Endodermal cell (in vitro differentiated cells): Measurements from ENCODE around the gene CWC27. TPM values are rescaled to one million over a fixed set of nuclear protein-coding genes. Genes with fewer than 3 reads are reported as not detected.

Experiments
- DNase-seq: peaks from one replicate; pipeline ENCODE4 v3.0.0-alpha.2; 2017
- H3K27ac ChIP-seq: 2 replicates; pipeline ENCODE4 v1.5.1; 2013; ENCODE audit warnings: mild to moderate bottlenecking, low read depth, low read length, moderate library complexity
- H3K27me3 ChIP-seq: 2 replicates; pipeline ENCODE4 v1.6.1; 2013; ENCODE audit warnings: mild to moderate bottlenecking, low read length, moderate library complexity; ENCODE audit not compliant: insufficient read depth, control insufficient read depth, poor library complexity, severe bottlenecking
- H3K36me3 ChIP-seq: 2 replicates; pipeline ENCODE4 v1.7.0; 2013; ENCODE audit warnings: mild to moderate bottlenecking, low read length, moderate library complexity; ENCODE audit not compliant: control insufficient read depth, insufficient read depth
- H3K4me1 ChIP-seq: one replicate; pipeline ENCODE4 v1.7.0; 2013; ENCODE audit warnings: low read length; ENCODE audit not compliant: control insufficient read depth, insufficient read depth
- H3K4me3 ChIP-seq: 2 replicates; pipeline ENCODE4 v1.5.1; 2013; ENCODE audit warnings: mild to moderate bottlenecking, low read length, moderate library complexity
- H3K9ac ChIP-seq: 2 replicates; pipeline ENCODE4 v1.6.1; 2013; ENCODE audit warnings: mild to moderate bottlenecking, low read length, moderate library complexity; ENCODE audit not compliant: poor library complexity, severe bottlenecking; ENCODE audit errors: extremely low read depth
- H3K9me3 ChIP-seq: 2 replicates; pipeline ENCODE4 v1.6.1; 2013; ENCODE audit warnings: mild to moderate bottlenecking, low read length, moderate library complexity; ENCODE audit not compliant: control insufficient read depth
- H3K27ac Mint-ChIP-seq: 2 replicates; pipeline ENCODE4 v1.8.0; 2020; ENCODE audit warnings: mixed read lengths
- H3K27me3 Mint-ChIP-seq: 2 replicates; pipeline ENCODE4 v1.8.0; 2021; ENCODE audit warnings: mild to moderate bottlenecking, mixed read lengths; ENCODE audit not compliant: insufficient read depth
- H3K36me3 Mint-ChIP-seq: 2 replicates; pipeline ENCODE4 v1.8.0; 2020; ENCODE audit warnings: low read depth, mixed read lengths
- H3K4me1 Mint-ChIP-seq: 2 replicates; pipeline ENCODE4 v1.8.0; 2020; ENCODE audit warnings: mixed read lengths
- H3K4me3 Mint-ChIP-seq: 2 replicates; pipeline ENCODE4 v1.8.0; 2020; ENCODE audit warnings: mild to moderate bottlenecking, moderate library complexity, mixed read lengths
- H3K9me3 Mint-ChIP-seq: 2 replicates; pipeline ENCODE4 v1.8.0; 2020; ENCODE audit warnings: mild to moderate bottlenecking, mixed read lengths
- CTCF ChIP-seq: fragments of 200-600 bp; sonication (generic); conservative IDR thresholded peaks from 2 replicates; pipeline ENCODE4 v1.5.0; 2021; ENCODE audit warnings: antibody characterized with exemption, mild to moderate bottlenecking
- WGBS, 2 experiments: methylation state at CpG; one replicate each; pipeline versions ENCODE4 v1.1.5 to v1.1.7; 2013; ENCODE audit warnings: missing lambda C conversion rate in 2 of 2, mixed read lengths in 1 of 2; ENCODE audit not compliant: insufficient coverage in 1 of 2, insufficient read length in 1 of 2; 5-methylcytosine and 5-hydroxymethylcytosine counted together
- total RNA-seq, 2 donors: library from RNA; stranded (reverse); fragmentation: NEBNext Ultra II Directional in 1 of 2; extraction: Animal tissue kit (Norgen Biotek cat#: 25700) in 1 of 2; gene quantifications; 2 replicates in 1 of 2; 3 replicates in 1 of 2; pipeline ENCODE4 v1.2.1, GENCODE V29; 2021

The CWC27 gene
- total RNA-seq, 2 donors from 2014 or later: 69.1 to 74.8 TPM

- no peaks in the 10 kb centered on the region for H3K27me3 ChIP-seq
- WGBS, 2 experiments: 26 to 55% methylated on average over 1 of the region's 1 CpG
- H3K27ac Mint-ChIP-seq: peak overlapping the region; percentile 96
- peaks cover 15% of the 10 kb centered on the region for H3K9me3 ChIP-seq
- peak overlapping the region; percentile 45 for H3K9ac ChIP-seq
- H3K36me3 ChIP-seq: peaks cover 81% of the 10 kb centered on the region
- H3K4me3 ChIP-seq: peak overlapping the region; percentile 6
- H3K4me1 ChIP-seq: peaks cover 16% of the 10 kb centered on the region
- peaks cover 46% of the 10 kb centered on the region for H3K36me3 Mint-ChIP-seq
- peak overlapping the region; percentile 3 for H3K4me3 Mint-ChIP-seq
- no peaks in the 10 kb centered on the region for H3K27me3 Mint-ChIP-seq
- DNase-seq: peak; percentile 89
- peaks cover 3% of the 10 kb centered on the region for H3K9me3 Mint-ChIP-seq
- peaks cover 32% of the 10 kb centered on the region for H3K4me1 Mint-ChIP-seq
- H3K27ac ChIP-seq: peak overlapping the region; percentile 33
- TF ChIP-seq CTCF: no peak
Measured at GRCh38 chr5:64744914-64745313, 23.8 kb upstream of the CWC27 start.

GRCh38 chr5:64746446-64746845, 22.3 kb upstream of the CWC27 start:
- H3K9me3 ChIP-seq: peaks cover 15% of the 10 kb centered on the region
- Mint-ChIP-seq H3K27ac (peak overlapping the region; percentile 71), H3K36me3 (peaks cover 48% of the 10 kb centered on the region), H3K9me3 (peaks cover 3% of the 10 kb centered on the region), H3K4me1 (peaks cover 36% of the 10 kb centered on the region), H3K4me3 (no peak overlapping the region), H3K27me3 (no peaks in the 10 kb centered on the region)
- WGBS, 2 experiments: 82 to 96% methylated on average over 1 of the region's 1 CpG
- peaks cover 80% of the 10 kb centered on the region for H3K36me3 ChIP-seq
- TF ChIP-seq CTCF: no peak
- DNase-seq: no peak
- no peak overlapping the region for H3K9ac ChIP-seq
- no peaks in the 10 kb centered on the region for H3K27me3 ChIP-seq
- H3K27ac ChIP-seq: no peak overlapping the region
- H3K4me1 ChIP-seq: peaks cover 16% of the 10 kb centered on the region
- no peak overlapping the region for H3K4me3 ChIP-seq

- peaks cover 3% of the 10 kb centered on the region for H3K9me3 Mint-ChIP-seq
- WGBS, 2 experiments: 83 to 100% methylated on average over 1 to 4 of the region's 4 CpGs
- Histone ChIP-seq H3K4me3 (no peak overlapping the region), H3K27ac (no peak overlapping the region), H3K36me3 (peaks cover 82% of the 10 kb centered on the region), H3K9ac (no peak overlapping the region), H3K4me1 (peaks cover 8% of the 10 kb centered on the region), H3K27me3 (no peaks in the 10 kb centered on the region), H3K9me3 (peaks cover 32% of the 10 kb centered on the region)
- no peak for TF ChIP-seq CTCF
- H3K27ac Mint-ChIP-seq: no peak overlapping the region
- DNase-seq: no peak
- no peak overlapping the region for H3K4me3 Mint-ChIP-seq
- H3K4me1 Mint-ChIP-seq: peaks cover 21% of the 10 kb centered on the region
- peaks cover 65% of the 10 kb centered on the region for H3K36me3 Mint-ChIP-seq
- H3K27me3 Mint-ChIP-seq: no peaks in the 10 kb centered on the region
Measured at GRCh38 chr5:64749385-64749784, 19.3 kb upstream of the CWC27 start.
